PC-9 (cell line): Measurements from ENCODE around the gene TLCD3B. TPM values are rescaled to one million over a fixed set of nuclear protein-coding genes. Genes with fewer than 3 reads are reported as not detected.

Source experiments
- BruUV-seq: library from RNA; stranded (reverse); fragments of 400-500 nt; replicated peaks from 2 replicates; lab custom pipeline; 2021; lab: Mats Ljungman, UMichigan
- CTCF ChIA-PET: fragments of 300-600 bp; sonication (Branson Sonifier 250); formaldehyde crosslinking; loops from one replicate; lab custom pipeline; 2022; ENCODE audit warnings: antibody characterized with exemption; lab: Charles Lee
- POLR2A ChIA-PET: fragments of 300-600 bp; sonication (Branson Sonifier 250); formaldehyde crosslinking; loops from one replicate; lab custom pipeline; 2022; ENCODE audit warnings: antibody characterized with exemption; ENCODE audit not compliant: unreplicated experiment; lab: Charles Lee
- DNase-seq, 2 experiments: peaks; one replicate each; pipeline versions ENCODE4 v3.0.0 to v3.0.0-alpha.2; 2015 to 2022; ENCODE audit warnings: mixed read lengths in 1 of 2
- H2AFZ ChIP-seq: fragments of 200-600 bp; sonication (generic); 2 replicates; pipeline ENCODE4 v1.8.1; 2017; ENCODE audit warnings: antibody characterized with exemption
- H3F3A ChIP-seq: fragments of 200-600 bp; sonication (generic); 2 replicates; pipeline ENCODE4 v1.8.1; 2017; ENCODE audit warnings: antibody characterized with exemption, mild to moderate bottlenecking, low read depth; ENCODE audit not compliant: insufficient read depth
- H3K27ac ChIP-seq: fragments of 200-600 bp; sonication (generic); 2 replicates; pipeline ENCODE4 v1.6.1; 2016; ENCODE audit warnings: mixed run types
- H3K27me3 ChIP-seq: fragments of 200-600 bp; sonication (generic); 2 replicates; pipeline ENCODE4 v1.6.1; 2016; ENCODE audit warnings: low read depth, mixed run types; ENCODE audit not compliant: insufficient read depth
- H3K36me3 ChIP-seq: fragments of 200-600 bp; sonication (generic); 2 replicates; pipeline ENCODE4 v1.6.1; 2016; ENCODE audit warnings: low read depth, mixed run types
- H3K4me1 ChIP-seq: fragments of 200-600 bp; sonication (generic); replicated peaks from 2 replicates; pipeline ENCODE4 v1.6.1; 2016; ENCODE audit warnings: mixed run types; ENCODE audit not compliant: insufficient read depth
- H3K4me2 ChIP-seq: fragments of 200-600 bp; sonication (generic); 2 replicates; pipeline ENCODE4 v1.6.1; 2017; ENCODE audit warnings: mixed run types
- H3K4me3 ChIP-seq: fragments of 200-600 bp; sonication (generic); 2 replicates; pipeline ENCODE4 v1.6.1; 2016; ENCODE audit warnings: mixed run types
- H3K79me2 ChIP-seq: fragments of 200-600 bp; sonication (generic); 2 replicates; pipeline ENCODE4 v1.6.1; 2017; ENCODE audit warnings: low read depth, mixed run types
- H3K9me2 ChIP-seq: fragments of 200-600 bp; sonication (generic); 2 replicates; pipeline ENCODE4 v1.8.1; 2017; ENCODE audit warnings: mild to moderate bottlenecking; ENCODE audit not compliant: insufficient read depth
- H3K9me3 ChIP-seq: fragments of 200-600 bp; sonication (generic); 2 replicates; pipeline ENCODE4 v1.8.1; 2016; ENCODE audit warnings: low read depth; ENCODE audit not compliant: insufficient read depth
- H4K20me1 ChIP-seq: fragments of 200-600 bp; sonication (generic); 2 replicates; pipeline ENCODE4 v1.8.1; 2017; ENCODE audit not compliant: insufficient read depth
- CTCF ChIP-seq: fragments of 200-600 bp; sonication (generic); conservative IDR thresholded peaks from 2 replicates; pipeline ENCODE4 v1.6.1; 2017; ENCODE audit warnings: mixed run types, antibody characterized with exemption, mild to moderate bottlenecking, moderate library complexity
- EZH2 ChIP-seq: fragments of 200-600 bp; sonication (generic); IDR thresholded peaks from 2 replicates; pipeline ENCODE4 v1.8.0; 2017; ENCODE audit warnings: antibody characterized with exemption, low read depth
- intact Hi-C: fragments of 100-400 bp; cut with micrococcal nuclease; formaldehyde crosslinking; loops from one replicate; pipeline ENCODE4 v1.10.0; 2022; ENCODE audit not compliant: unreplicated experiment
- total RNA-seq: library from RNA; stranded (reverse); gene quantifications from 2 replicates; pipeline ENCODE4 v1.2.3, GENCODE V29; 2021

TLCD3B gene
- total RNA-seq, 1 experiment from 2014 or later, result 5.8 TPM

GRCh38 chr16:30054451-30054850, 23.4 kb upstream of the TLCD3B start:
- no peaks in the 10 kb centered on the region for H3K27me3 ChIP-seq
- CTCF ChIA-PET, result interaction anchor here (1.0 to 1.4 kb wide), 2 partner anchors 11 to 22 kb away, joined by 4 to 7 read pairs; partner anchors contain the start of gene ALDOA
- no peak overlapping the region for H2AFZ ChIP-seq
- peak overlapping the region; percentile 95 for H3K4me2 ChIP-seq
- POLR2A ChIA-PET, result interaction anchor here (0.6 to 0.9 kb wide), 2 partner anchors 10 to 1104 kb away, joined by 3 to 5 read pairs; no protein-coding TSS in a partner anchor
- DNase-seq, result no peak
- H4K20me1 ChIP-seq, result no peaks in the 10 kb centered on the region
- H3K9me3 ChIP-seq, result no peaks in the 10 kb centered on the region
- H3F3A ChIP-seq, result peaks cover 47% of the 10 kb centered on the region
- intact Hi-C loops, result loop anchor here (5.0 kb wide), 1 partner anchor 353 kb away; the partner anchor contains the start of gene ZNF771
- no TSS peak for BruUV-seq
- H3K4me3 ChIP-seq, result no peak overlapping the region
- peaks cover 20% of the 10 kb centered on the region for H3K4me1 ChIP-seq
- H3K27ac ChIP-seq, result no peak overlapping the region
- H3K9me2 ChIP-seq, result no peaks in the 10 kb centered on the region
- no peaks in the 10 kb centered on the region for H3K36me3 ChIP-seq
- peaks cover 6% of the 10 kb centered on the region for H3K79me2 ChIP-seq
- TF ChIP-seq EZH2 (no peak), CTCF (no peak)

GRCh38 chr16:30053376-30054015, 22.4 kb upstream of the TLCD3B start:
- intact Hi-C loops, result loop anchor here (1.0 to 5.0 kb wide), 2 partner anchors 11 to 354 kb away; partner anchors contain the start of gene ZNF771
- POLR2A ChIA-PET, result interaction anchor here (0.6 to 0.7 kb wide), 4 partner anchors 36 to 605 kb away, joined by 3 to 4 read pairs (median 4); no protein-coding TSS in a partner anchor
- Histone ChIP-seq H3K9me2 (no peaks in the 10 kb centered on the region), H3K9me3 (no peaks in the 10 kb centered on the region), H3K79me2 (peaks cover 6% of the 10 kb centered on the region), H3K27me3 (no peaks in the 10 kb centered on the region), H3K4me1 (peaks cover 20% of the 10 kb centered on the region), H3K36me3 (no peaks in the 10 kb centered on the region), H3F3A (peaks cover 54% of the 10 kb centered on the region), H2AFZ (peak overlapping the region; percentile 70), H3K4me2 (peak overlapping the region; percentile 95), H4K20me1 (no peaks in the 10 kb centered on the region), H3K27ac (peak overlapping the region; percentile 28), H3K4me3 (peak overlapping the region; percentile 66)
- peak; percentile 64 to 72 for DNase-seq
- BruUV-seq, result TSS peak; percentile 42
- TF ChIP-seq EZH2 (no peak), CTCF (no peak)
- CTCF ChIA-PET, result interaction anchor here (0.5 to 0.6 kb wide), 2 partner anchors 311 to 414 kb away, joined by 3 to 9 read pairs; no protein-coding TSS in a partner anchor

- Histone ChIP-seq H3K79me2 (peaks cover 6% of the 10 kb centered on the region), H3F3A (peaks cover 48% of the 10 kb centered on the region), H3K4me3 (peak overlapping the region; percentile 66), H3K9me3 (no peaks in the 10 kb centered on the region), H3K4me1 (peaks cover 20% of the 10 kb centered on the region), H3K27me3 (no peaks in the 10 kb centered on the region), H4K20me1 (no peaks in the 10 kb centered on the region), H3K4me2 (peak overlapping the region; percentile 95), H3K36me3 (no peaks in the 10 kb centered on the region), H2AFZ (peak overlapping the region; percentile 70), H3K27ac (peak overlapping the region; percentile 28), H3K9me2 (no peaks in the 10 kb centered on the region)
- TF ChIP-seq EZH2 (no peak), CTCF (no peak)
- intact Hi-C loops, result loop anchor here (1.0 to 5.0 kb wide), 2 partner anchors 11 to 354 kb away; partner anchors contain the start of gene ZNF771
- peak; percentile 83 to 98 for DNase-seq
- CTCF ChIA-PET, result interaction anchor here (0.6 kb wide), 1 partner anchor 414 kb away, joined by 9 read pairs; no protein-coding TSS in a partner anchor
- no TSS peak for BruUV-seq
- POLR2A ChIA-PET, result interaction anchor here (0.6 to 0.8 kb wide), 4 partner anchors 37 to 606 kb away, joined by 3 to 4 read pairs (median 4); no protein-coding TSS in a partner anchor
Observed at GRCh38 chr16:30052671-30053372, 21.8 kb upstream of the TLCD3B start.
